GM18870 (cell line): ENCODE results near the gene COL2A1.

Experiments used
- ATAC-seq: cut with Tn5 transposase; IDR thresholded peaks from one replicate; pipeline ENCODE4 v1.9.1; 2021; ENCODE audit warnings: moderate library complexity; ENCODE audit not compliant: unreplicated experiment

Gene COL2A1

GRCh38 chr12:47991106-47992061 lies 12.9 kb downstream of the COL2A1 start:
- ATAC-seq = no peak

DNA sequence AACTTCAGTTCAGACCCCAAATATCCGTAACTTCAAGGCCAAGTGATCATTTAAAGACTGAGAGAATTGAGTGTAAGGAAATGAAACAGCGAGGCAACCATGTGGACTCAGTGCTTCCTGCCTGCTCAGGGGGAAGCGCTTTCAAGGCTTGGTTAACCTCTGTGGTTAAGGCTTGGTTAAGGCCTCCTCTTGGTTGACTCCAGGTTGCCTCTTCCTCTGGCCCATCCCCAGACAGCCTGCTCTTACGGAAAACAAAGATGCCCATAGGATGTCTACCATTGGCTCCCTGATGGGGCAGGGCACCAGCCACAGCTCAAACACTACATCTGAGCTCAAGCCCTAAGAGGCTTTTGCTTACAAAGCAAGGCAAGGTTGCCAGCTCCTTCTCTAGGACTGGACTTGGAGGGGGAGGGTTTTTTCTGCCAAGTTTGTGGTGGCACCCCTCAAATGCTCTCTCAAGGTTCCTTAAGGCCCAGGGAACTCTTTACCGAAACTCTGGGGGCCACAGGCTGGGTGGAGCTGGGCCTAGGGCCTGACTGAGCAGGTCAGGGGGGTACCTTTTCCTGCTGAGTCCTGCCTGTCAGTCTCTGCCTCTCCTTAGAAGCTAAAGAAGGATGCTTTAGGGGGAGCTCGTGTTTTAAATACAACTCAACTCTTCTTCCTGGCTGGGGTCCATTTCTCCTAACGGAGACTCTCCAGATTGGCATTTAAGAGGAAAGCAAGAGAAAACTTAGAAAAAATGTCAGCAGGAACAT lies 13.7 kb downstream of the COL2A1 start:
- peak; percentile 86 for ATAC-seq

GRCh38 chr12:47989666-47990065 lies 14.6 kb downstream of the COL2A1 start:
- ATAC-seq = no peak

DNA sequence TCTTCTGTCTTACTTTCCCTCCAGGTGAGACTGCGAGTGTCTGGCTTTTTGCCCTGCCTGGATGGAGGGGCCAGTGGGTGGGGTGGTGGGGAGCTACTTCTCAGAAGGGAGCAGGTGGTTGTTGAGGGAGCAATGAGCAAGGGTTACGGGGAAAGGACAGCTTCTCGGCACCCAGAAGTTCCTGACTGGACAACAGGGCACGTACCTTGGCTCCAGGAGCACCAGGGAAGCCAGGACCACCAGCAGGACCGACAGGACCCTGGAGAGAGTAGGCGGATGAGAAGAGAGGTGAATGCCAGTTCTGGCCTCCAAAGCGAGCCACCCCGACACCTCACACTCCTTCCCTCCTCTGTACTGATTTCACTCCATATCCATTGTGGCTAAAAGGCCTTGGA lies 15.3 kb downstream of the COL2A1 start:
- no peak for ATAC-seq

DNA sequence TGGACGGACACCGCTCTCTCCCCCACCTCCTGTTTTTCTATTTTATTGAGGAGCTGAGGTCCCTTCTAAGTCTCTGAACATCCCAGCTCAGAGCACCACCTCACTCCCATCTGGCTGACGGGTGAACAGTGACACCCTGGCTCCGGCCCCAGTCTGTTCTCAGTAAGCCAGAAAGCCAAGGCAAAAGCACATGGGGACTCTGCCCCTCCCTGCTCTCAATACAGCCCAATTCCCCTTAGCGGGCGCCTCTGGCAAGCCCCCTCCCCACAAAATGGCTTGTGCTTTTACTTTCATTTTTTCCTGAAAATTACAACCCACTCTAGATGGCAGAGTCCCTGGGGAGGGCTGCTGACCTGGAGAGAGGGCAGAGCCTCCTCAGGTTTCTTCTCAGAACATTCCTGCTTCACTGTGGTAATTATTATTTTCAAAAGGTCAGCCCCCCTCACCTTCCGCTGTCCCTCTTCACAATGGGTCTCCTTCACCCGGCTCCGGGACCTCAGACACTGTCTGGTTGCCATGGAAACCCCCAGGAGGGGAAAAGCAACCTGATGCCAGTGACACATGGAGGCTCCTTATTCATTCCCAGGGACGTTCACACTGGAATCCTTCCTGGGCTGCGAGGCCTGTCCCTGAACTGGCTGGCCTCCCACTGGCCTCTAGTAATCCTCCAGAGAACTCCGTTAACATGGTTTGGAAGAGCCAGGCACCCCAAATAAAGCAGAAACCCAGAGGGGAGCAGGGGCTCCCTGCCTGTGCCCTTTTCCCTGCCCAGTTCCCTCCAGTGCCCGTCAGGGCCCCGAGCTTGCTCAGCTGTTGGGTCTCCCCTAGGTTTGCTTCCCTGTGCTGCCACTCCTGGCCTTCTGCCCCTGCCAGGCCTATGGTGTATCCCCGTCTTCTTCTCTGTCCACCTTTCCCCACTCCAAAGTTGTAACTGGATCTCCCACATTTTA lies 15.9 kb downstream of the COL2A1 start:
- ATAC-seq = no peak

DNA sequence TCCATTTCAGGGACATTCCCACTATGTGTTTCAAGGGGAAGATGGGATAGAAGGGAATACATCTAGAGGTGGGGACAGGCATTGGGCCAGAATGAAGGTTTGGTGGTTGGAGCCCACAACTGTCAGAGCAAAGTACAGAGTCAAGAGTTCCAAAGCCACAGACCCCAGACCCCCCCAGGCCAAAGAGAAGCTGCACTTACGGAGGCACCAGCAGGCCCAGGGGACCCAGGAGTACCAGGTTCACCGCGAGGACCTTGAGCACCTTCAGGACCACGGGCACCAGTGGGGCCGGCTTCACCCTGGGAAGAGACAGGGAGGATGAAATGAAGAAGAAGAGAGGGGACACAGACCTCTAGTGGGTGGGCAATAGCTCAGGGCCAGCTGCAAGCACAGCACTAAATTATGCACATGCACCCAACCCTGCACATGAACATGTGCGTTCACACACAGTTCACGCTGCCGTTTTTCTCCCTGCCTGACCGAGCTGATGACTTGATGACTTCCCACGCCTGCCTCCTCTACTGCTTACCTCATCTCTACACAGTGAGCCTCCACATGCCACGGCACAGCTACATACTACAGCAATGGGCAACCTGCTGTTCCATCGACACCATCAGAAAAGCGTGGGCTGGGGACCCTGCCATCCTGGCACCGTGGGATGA lies 16.7 kb downstream of the COL2A1 start:
- ATAC-seq = no peak

- no peak for ATAC-seq
Measured at GRCh38 chr12:47986832-47987231, 17.4 kb downstream of the COL2A1 start.

DNA sequence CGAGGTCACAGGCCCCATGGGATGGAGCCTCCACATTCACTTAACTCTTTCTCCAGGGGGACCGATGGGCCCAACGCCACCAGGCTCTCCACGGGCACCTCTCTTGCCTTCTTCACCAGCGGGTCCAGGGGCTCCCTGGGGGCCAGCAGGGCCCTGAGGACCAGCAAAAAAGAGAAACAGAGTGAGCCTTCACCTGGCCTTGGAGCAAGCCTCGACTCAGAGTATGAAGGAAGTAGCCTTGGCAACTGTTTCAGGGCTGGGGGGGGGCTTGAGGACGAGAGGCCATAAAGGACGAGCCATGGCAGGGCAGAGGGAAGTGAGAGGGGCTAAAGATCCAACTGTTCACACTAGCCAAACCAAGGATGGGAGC lies 18.0 kb downstream of the COL2A1 start:
- ATAC-seq = no peak

- no peak for ATAC-seq
Measured at GRCh38 chr12:47985596-47986290, 18.5 kb downstream of the COL2A1 start.

DNA sequence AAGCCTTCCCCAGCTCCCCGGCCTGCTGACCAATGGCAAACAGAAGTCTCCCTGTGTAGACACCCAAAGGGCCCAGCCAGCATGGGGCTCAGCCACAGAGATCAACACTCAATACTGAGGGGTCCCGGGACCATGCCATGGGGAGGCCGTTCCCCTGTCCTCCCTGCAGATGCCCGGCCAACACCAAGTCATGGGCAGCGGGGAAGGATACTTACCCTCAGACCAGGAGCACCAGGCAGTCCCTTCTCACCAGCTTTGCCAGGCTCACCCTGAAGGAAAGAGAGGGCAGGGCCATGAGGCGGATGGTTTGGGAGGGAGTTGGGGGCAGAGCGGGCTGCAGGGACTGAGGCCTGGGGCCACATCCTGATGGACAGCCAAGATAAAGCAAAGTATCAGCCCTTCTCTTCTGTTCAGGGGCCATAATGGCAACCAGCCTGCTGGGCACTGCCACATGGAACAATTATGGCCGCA lies 19.9 kb downstream of the COL2A1 start:
- ATAC-seq = no peak

DNA sequence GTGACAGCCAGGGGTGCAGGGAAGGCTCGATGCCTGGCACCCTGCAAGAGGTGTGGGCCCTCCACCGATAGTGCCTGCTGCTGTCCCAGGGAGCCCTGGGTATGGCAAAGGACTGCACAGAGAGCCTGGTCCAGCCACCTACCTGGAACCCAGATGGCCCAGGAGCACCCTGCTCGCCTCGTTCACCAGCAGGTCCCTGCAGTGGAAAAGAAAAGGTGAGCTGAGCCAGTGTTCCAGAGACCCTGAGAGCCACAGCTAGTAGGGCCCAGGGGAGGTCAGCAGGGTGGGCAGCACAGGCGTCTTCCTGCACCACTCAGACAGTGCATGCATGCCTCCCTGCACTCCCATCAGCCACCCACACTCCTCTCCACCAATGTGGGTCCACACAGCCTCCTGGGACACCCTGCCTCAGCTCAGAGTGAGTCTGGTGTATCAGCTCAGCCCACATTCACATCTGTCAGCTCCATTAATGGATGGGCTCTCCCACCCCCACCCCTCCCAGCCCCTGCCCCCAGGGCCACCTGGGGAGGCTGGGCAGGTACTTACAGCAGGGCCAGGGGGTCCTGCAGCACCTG lies 20.6 kb downstream of the COL2A1 start:
- no peak for ATAC-seq

DNA sequence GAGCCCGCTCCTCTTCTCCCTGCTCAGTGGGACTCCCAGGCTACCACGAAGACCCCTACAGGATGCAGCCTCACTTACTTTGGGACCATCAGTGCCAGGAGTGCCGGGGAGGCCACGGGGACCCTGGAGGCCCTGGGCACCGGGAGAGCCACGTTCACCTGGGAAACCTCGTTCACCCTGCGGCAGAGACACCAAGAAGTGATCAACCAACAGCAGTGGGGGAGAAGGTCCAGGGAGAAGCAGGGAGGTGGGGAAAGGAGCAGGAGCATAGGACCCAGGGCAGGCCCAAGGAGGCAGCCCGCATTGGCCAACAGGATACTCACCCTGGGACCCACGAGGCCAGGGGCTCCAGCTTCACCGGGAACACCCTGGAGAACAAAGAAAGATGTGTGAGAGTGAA lies 21.5 kb downstream of the COL2A1 start:
- no peak for ATAC-seq

GRCh38 chr12:47982311-47982710 lies 22.0 kb downstream of the COL2A1 start:
- ATAC-seq = no peak

- ATAC-seq = no peak
Measured at GRCh38 chr12:47981496-47982260, 22.6 kb downstream of the COL2A1 start.

GRCh38 chr12:47980779-47981495 lies 23.3 kb downstream of the COL2A1 start:
- no peak for ATAC-seq

DNA sequence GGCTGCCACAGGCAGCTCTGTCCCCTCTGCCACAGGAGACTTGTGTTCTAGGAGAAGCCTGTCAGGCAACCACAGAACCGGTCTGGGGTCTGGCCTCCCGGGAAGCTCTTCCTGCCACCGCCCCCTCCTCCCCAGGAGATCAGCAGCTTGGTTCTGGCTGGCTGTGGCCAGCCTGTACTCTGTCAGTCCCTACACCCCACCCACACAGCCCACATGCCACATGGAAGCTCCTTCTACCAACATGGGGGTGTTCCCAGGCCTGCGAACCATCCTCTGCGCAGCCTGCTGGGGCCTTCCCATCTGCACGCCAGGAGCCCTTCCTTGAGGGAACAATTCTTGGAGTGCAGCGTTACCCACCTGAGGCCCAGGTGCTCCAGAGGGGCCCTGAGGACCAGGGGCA lies 24.1 kb downstream of the COL2A1 start:
- no peak for ATAC-seq

DNA sequence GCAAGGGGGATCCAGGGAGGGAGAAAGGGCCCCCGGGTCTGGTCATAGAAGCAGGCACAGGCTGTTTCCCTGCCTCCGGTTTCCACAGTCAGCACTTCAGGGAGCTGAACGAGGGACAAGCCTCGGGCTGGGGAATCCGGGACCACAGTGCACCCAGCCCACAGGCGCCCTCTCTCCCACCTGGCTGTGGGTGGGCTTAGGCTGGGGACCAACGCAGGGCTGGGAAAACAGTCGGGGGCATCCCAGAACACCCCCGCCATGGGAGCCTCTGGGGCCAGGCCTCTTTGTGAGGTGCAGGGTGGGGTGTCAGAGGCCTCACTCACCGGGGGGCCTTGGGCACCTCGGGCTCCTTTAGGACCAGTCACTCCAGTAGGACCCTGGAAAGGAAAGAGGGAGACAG lies 24.6 kb downstream of the COL2A1 start:
- no peak for ATAC-seq

DNA sequence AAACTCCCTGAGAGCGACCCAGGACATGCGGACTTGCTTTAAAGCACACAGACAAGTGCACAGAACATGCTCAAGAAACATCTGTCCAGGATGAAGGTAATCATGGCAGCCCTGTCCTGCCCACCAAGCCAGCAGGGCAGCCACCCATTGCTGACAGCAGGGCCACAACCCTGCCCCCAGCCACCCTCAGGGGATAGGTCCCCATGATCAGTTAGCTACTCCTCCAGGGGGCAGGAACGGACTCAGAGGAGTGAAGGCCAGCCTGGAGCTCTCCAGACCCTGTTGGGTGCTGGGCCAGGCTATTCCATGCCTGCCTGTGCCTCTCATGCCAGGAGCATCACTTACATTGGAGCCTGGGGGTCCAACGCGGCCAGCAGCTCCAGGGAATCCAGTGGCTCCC lies 25.1 kb downstream of the COL2A1 start:
- ATAC-seq = no peak
